Stomach (tissue), 9 donors: Measurements from ENCODE around the gene RET. TPM values are rescaled to one million over a fixed set of nuclear protein-coding genes. Genes with fewer than 3 reads are reported as not detected.

Experiments used
- DNase-seq, 2 donors: peaks; one replicate each; pipeline versions ENCODE4 v3.0.0 to v3.0.0-alpha.2; 2013 to 2019
- H3K27ac ChIP-seq, 5 donors: fragments of 200-600 bp in 4 of 5; sonication (generic) in 4 of 5; one replicate each; pipeline ENCODE4 v1.5.1; 2013 to 2019; ENCODE audit warnings: mild to moderate bottlenecking in 1 of 5, moderate library complexity in 1 of 5
- H3K27me3 ChIP-seq, 3 donors: fragments of 200-600 bp; sonication (generic); one replicate each; pipeline ENCODE4 v1.5.1; 2017 to 2019; ENCODE audit warnings: mixed run types in 1 of 3
- H3K36me3 ChIP-seq, 4 donors: fragments of 200-600 bp; sonication (generic); 1 replicate in 3 of 4; 2 replicates in 1 of 4; pipeline ENCODE4 v1.5.1; 2016 to 2019
- H3K4me1 ChIP-seq, 4 donors: fragments of 200-600 bp; sonication (generic); one replicate each; pipeline ENCODE4 v1.5.1; 2016 to 2019
- H3K4me3 ChIP-seq, 4 donors: fragments of 200-600 bp; sonication (generic) in 3 of 4; one replicate each; pipeline ENCODE4 v1.5.1; 2016 to 2019; ENCODE audit warnings: mild to moderate bottlenecking in 1 of 4
- H3K9me3 ChIP-seq, 4 donors: fragments of 200-600 bp; sonication (generic); one replicate each; pipeline ENCODE4 v1.5.1; 2016 to 2019
- CTCF ChIP-seq, 7 experiments: fragments of 450-650 bp in 4 of 7; fragments of 200-600 bp in 3 of 7; sonication (generic) in 3 of 7; IDR thresholded peaks; one replicate each; pipeline ENCODE4 v1.5.1; 2016 to 2019; ENCODE audit warnings: antibody characterized with exemption in 7 of 7, control low read depth in 2 of 7, mild to moderate bottlenecking in 1 of 7
- EP300 ChIP-seq: sonication (generic); formaldehyde crosslinking; IDR thresholded peaks from one replicate; pipeline ENCODE4 v1.6.1; 2017; ENCODE audit warnings: antibody characterized with exemption
- POLR2A ChIP-seq, 4 donors: fragments of 450-650 bp; IDR thresholded peaks; one replicate each; pipeline ENCODE4 v1.6.1; 2016; ENCODE audit warnings: antibody characterized with exemption in 4 of 4, control low read depth in 2 of 4, mild to moderate bottlenecking in 1 of 4, moderate library complexity in 1 of 4
- POLR2AphosphoS5 ChIP-seq, 3 donors: sonication (generic); formaldehyde crosslinking; IDR thresholded peaks; one replicate each; pipeline ENCODE4 v1.6.1; 2016; ENCODE audit warnings: antibody characterized with exemption in 3 of 3
- WGBS, 5 donors: extraction: QIAGEN DNeasy Blood & Tissue Kit in 3 of 5; methylation state at CpG; one replicate each; pipeline versions ENCODE4 v1.1.5 to v1.1.7; 2013 to 2018; 5-methylcytosine and 5-hydroxymethylcytosine counted together
- intact Hi-C: fragments of 100-400 bp; cut with DNase I; formaldehyde crosslinking; loops from one replicate; pipeline ENCODE4 v1.15.1; 2023; ENCODE audit warnings: low total_unique reads
- polyA plus RNA-seq, 3 donors: library from polyadenylated mRNA; stranded (reverse); fragments of 200-250 nt; gene quantifications; one replicate each; pipeline ENCODE4 v1.2.3, GENCODE V29; 2013
- total RNA-seq, 5 donors: library from RNA; depleted of rRNA; stranded (reverse); fragments of >200 nt; gene quantifications; one replicate each; pipeline versions ENCODE4 v1.1.0 to v1.2.3, GENCODE V29; 2014 to 2016
- donor health status: healthy with polysubstance abuse.
- donor health status: Bipolar disorder and iron deficiency.
- donor health status: healthy.

RET gene
- total and polyA plus RNA-seq, 8 donors: 0.31 to 9.8 (median 2.5) TPM; not detected in 2

- peaks cover 0 to 15% (median 0%) of the 10 kb centered on the region in 4 donors for H3K4me1 ChIP-seq
- TF ChIP-seq EP300 (no peak), POLR2AphosphoS5 (IDR thresholded peaks at IDR 0.05) (no peak), POLR2A (IDR thresholded peaks at IDR 0.05) (no peak), CTCF (IDR thresholded peaks at IDR 0.05) (no peak)
- H3K27ac ChIP-seq: peak overlapping the region in 1 of 5 donors; percentile 10
- no peak overlapping the region for H3K4me3 ChIP-seq
- WGBS, 5 donors: 80 to 89% (median 82%) methylated on average over 19 of the region's 19 CpGs
- no peaks in the 10 kb centered on the region for H3K36me3 ChIP-seq
- intact Hi-C loops: no loop called here
- no peaks in the 10 kb centered on the region for H3K27me3 ChIP-seq
- no peak for DNase-seq
- H3K9me3 ChIP-seq: no peaks in the 10 kb centered on the region
Measured at GRCh38 chr10:43120116-43120928, 43.5 kb downstream of the RET start.

- TF ChIP-seq POLR2A (IDR thresholded peaks at IDR 0.05): no peak
- TF ChIP-seq EP300: no peak
- no peak for TF ChIP-seq CTCF (IDR thresholded peaks at IDR 0.05)
- TF ChIP-seq POLR2AphosphoS5 (IDR thresholded peaks at IDR 0.05): no peak
- Histone ChIP-seq H3K27ac (peak overlapping the region in 1 of 5 donors; percentile 10), H3K36me3 (no peaks in the 10 kb centered on the region), H3K9me3 (no peaks in the 10 kb centered on the region), H3K4me1 (peaks cover 0 to 15% (median 0%) of the 10 kb centered on the region in 4 donors), H3K4me3 (no peak overlapping the region), H3K27me3 (no peaks in the 10 kb centered on the region)
- 50 to 68% (median 63%) methylated on average over 3 of the region's 3 CpGs for WGBS, 5 donors
- intact Hi-C loops: no loop called here
- peak; percentile 26 to 65 for DNase-seq
Measured at GRCh38 chr10:43120929-43121314, 44.1 kb downstream of the RET start.

- intact Hi-C loops: no loop called here
- H3K4me1 ChIP-seq: peaks cover 0 to 15% (median 0%) of the 10 kb centered on the region in 4 donors
- peak overlapping the region in 1 of 5 donors; percentile 10 for H3K27ac ChIP-seq
- no peaks in the 10 kb centered on the region for H3K27me3 ChIP-seq
- no peaks in the 10 kb centered on the region for H3K9me3 ChIP-seq
- H3K36me3 ChIP-seq: no peaks in the 10 kb centered on the region
- TF ChIP-seq POLR2A (IDR thresholded peaks at IDR 0.05): no peak
- TF ChIP-seq EP300: no peak
- TF ChIP-seq CTCF (IDR thresholded peaks at IDR 0.05): no peak
- no peak for TF ChIP-seq POLR2AphosphoS5 (IDR thresholded peaks at IDR 0.05)
- no peak overlapping the region for H3K4me3 ChIP-seq
- peak; percentile 25 to 39 for DNase-seq
- WGBS, 5 donors: 70 to 100% (median 79%) methylated on average over 1 of the region's 1 CpG
Measured at GRCh38 chr10:43121444-43121843, 44.6 kb downstream of the RET start.

- intact Hi-C loops: no loop called here
- Histone ChIP-seq H3K27me3 (no peaks in the 10 kb centered on the region), H3K4me3 (no peak overlapping the region), H3K36me3 (no peaks in the 10 kb centered on the region), H3K4me1 (peaks cover 0 to 15% (median 0%) of the 10 kb centered on the region in 4 donors), H3K27ac (no peak overlapping the region), H3K9me3 (no peaks in the 10 kb centered on the region)
- WGBS, 5 donors: 89 to 93% (median 90%) methylated on average over 4 of the region's 4 CpGs; no CpG with 5 or more reads in 1 of the 5 donors
- TF ChIP-seq EP300 (no peak), POLR2AphosphoS5 (IDR thresholded peaks at IDR 0.05) (no peak), CTCF (IDR thresholded peaks at IDR 0.05) (no peak), POLR2A (IDR thresholded peaks at IDR 0.05) (no peak)
- DNase-seq: peak in 1 of 2 donors; percentile 21
Measured at GRCh38 chr10:43122096-43122495, 45.2 kb downstream of the RET start.
